Stimulated activated CD8-positive, alpha-beta memory T cell treated with anti-CD3 and anti-CD28 coated beads, Interleukin-4, amount 100 ng/mL, for 48 hours (primary cell): ENCODE data around the gene HNRNPDL.
"Not testable (repeated sequence)": the region's sequence is repeated elsewhere in the genome, so short reads cannot be mapped to it uniquely, and the experiment has no call there.

Experiments used
- DNase-seq: peaks from one replicate; pipeline ENCODE4 v3.0.0-alpha.2; 2020

The HNRNPDL gene

DNA sequence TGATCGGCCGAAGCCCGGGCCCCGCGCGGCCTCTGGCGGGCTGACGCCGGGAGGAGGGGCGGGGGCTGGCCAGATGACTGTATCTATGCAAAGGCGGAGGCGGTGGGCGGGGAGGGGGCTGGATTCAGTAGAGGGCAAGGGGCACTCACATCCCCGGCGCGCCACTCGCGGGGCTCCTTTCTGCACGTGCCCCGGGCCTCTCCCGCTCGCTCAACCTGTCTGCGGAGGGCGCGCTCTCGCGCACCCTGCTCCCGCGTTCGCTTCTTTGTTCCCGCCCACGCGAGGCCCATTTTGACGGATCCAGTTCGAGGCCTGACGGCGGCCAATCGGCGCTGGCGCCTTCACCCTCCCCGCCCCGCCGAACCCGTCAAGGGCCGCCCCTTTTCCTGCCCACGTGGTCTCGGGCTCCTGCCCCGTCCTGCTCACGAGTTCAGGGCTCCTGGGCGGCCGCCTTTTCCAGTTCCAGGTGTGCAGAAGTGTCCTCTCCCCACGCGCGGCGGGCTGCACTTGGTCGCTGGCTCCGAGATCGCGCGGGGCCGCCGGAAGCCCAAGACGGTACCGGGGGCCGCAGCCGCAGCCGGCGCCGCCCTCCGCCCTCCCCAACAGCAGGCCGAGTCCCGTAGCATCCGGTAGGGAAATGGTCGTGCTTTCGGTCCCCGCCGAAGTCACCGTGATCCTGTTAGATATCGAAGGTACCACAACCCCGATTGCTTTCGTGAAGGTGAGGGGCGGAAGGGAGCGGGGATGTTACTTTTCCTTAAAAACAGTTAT is at the start of gene HNRNPDL, which contains the start of gene ENOPH1:
Gene HNRNPDL (minus strand): TSS at position 270 of the 771 bp plus-strand sequence. CDS start 772 bp downstream, outside the sequence.
Gene ENOPH1 (plus strand): TSS at position 398 of the 771 bp plus-strand sequence. CDS start 240 bp downstream, at position 638.
- peak; percentile 100 for DNase-seq

DNA sequence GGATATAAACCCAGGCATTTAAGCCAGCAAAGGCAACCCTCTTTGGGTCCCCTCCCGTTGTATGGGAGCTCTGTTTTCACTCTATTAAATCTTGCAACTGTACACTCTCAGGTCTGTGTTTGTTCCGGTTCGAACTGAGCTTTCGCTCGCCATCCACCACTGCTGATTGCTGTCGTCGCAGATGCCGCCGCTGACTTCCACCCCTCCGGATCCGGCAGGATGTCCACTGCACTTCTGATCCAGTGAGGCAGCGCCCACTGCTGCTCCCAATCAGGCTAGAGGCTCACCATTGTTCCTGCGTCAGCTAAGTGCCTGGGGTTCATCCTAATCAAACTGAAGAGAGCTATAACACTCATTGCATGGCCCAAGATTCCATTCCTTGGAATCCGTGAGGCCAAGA is 49.3 kb upstream of the HNRNPDL start:
- DNase-seq, result no peak

DNA sequence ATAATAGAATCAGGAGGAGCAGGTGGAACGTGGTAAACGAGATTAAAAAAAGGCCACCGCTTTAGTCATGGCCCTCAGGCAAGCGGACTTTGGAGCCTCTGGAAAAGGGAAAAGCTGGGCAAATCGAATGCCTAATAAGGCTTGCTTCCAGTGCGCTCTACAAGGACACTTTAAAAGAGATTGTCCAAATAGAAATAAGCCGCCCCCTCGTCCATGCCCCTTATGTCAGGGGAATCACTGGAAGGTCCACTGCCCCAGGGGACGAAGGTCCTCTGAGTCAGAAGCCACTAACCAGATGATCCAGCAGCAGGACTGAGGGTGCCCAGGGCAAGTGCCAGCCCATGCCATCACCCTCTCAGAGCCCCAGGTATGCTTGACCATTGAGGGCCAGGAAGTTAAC is 47.2 kb upstream of the HNRNPDL start:
- not testable (repeated sequence) for DNase-seq

DNA sequence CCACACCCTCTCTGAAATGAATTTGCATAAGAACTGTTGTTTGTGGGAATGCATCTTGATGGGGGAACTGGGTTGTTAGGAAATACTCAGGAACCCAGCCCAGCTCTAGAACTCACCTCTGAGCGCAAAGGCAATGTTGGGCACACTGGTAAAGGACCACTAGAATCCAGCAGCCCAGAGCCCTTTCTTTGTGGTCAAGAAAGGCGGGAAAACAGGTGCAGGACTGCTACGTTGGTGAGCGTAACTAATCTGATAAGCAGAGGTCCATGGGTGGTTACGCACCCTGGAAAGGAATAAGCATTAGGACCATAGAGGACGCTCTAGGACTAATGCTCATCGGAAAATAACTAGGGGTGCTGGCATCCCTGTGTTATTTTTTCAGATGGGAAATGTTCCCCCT is 45.7 kb upstream of the HNRNPDL start:
- DNase-seq, result not testable (repeated sequence)

DNA sequence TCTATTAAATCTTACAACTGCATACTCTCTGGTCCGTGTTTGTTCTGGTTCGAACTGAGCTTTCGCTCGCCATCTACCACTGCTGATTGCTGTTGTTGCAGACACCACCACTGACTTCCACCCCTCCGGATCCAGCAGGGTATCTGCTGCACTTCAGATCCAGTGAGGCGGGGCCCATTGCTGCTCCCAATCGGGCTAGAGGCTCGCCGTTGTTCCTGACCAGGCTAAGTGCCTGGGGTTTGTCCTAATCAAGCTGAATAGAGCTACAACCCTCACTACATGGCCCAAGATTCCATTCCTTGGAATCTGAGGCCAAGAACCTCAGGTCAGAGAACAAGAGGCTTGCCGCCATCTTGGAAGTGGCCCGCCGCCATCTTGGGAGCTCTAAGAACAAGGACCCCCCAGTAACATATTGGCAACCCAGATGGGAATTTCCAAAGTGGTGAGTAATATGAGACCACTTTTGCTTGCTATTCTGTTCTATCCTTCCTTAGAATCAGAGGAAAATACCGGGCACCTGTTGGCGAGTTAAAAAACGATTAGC is 43.4 kb upstream of the HNRNPDL start:
- no peak for DNase-seq

DNA sequence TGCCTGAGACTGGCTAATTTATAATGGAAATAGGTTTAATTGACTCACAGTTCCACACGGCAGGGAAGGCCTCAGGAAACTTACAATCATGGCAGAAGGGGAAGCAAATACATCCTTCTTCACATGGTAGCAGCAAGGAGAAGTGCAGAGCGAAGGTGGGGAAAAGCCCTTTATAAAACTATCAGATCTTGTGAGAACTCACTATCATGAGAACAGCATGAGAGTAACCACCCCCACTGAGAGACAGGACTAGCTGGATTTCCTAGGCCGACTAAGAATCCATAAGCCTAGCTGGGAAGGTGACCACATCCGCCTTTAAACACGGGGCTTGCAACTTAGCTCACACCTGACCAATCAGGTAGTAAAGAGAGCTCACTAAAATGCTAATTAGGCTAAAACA is 42.8 kb upstream of the HNRNPDL start:
- not testable (repeated sequence) for DNase-seq

DNA sequence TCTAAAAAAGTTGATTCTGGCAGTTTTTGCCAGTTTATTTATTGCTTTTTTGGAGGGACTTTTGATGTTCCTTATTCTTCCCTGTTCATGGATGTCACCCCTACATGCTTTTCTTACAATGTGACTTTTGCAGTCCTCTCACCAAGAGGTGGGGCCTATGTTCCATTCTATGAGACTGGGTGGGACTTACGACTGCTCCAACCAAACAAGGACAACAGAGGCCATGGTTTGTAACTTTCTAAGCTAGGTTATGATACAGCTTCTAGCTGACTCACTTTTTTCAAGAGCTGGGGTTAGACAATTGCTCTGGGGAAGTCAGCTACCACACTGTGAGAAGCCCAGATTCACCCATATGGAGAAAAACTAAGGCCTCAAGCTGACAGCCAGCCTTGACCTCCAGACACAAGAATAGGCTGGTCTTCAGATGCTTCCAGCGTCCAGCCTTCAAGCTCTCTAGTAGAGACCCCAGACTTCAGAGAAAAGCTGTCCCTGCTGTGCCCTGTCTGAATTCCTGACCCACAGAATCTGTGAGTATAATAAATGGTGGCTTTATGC is 39.6 kb upstream of the HNRNPDL start:
- DNase-seq, result no peak

DNA sequence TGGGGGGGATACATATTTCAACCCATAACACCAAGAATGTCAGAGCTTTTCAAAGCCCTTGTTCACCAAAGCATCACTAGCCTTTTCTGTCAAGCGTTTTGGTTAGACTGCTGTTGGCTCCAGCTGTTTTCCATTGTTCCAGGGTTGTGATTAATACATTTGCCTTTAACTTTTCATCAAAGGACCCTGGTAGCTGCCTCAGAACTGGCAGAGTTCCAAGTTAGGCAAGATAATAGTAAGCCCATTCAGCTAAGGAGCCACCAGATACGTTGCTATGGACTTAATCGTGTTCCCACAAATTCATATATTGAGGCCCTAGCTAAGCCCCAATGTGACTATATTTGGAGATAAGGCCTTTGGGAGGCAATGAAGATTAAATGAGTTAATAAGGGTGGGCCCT is 37.2 kb upstream of the HNRNPDL start:
- DNase-seq, result no peak

DNA sequence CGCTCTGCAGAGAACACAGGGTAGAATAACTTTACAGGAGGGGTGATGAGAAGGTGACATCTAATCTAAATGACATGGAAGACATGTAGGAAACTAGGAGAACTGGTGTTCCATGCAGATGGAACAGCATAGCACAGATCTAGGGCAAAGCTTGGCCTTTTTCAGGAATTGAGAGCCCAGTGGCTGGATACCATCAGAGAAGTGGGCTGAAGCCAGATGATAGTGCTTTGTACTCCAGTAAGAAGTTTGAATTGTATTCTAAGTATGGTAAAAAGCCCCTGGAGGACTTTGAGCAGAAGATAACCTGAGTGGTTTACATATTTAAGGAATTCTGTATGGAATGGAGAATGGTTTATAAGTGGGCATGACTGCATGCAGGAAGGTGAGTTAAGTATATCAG is 33.0 kb upstream of the HNRNPDL start:
- no peak for DNase-seq

DNA sequence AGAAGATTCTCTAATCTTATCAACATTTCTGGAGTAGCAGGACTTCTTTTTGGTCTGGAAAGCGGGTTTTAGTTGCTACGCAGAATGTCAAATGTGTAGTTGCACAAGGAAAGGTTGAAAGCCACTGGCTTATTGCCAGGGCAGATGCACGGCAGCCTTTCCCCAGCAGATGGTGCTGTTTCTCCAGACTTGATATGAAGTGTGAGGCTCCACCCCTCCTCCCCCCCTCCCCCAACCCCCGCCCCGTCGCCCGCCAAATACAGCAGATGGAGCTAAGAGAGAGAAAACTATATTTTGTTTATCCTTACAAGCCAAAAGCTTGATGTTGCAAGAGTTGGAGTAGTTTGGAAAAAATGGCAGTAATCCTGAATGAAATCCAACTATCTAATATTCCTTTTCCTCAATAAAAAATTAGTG is 32.2 kb upstream of the HNRNPDL start:
- DNase-seq, result peak; percentile 93

DNA sequence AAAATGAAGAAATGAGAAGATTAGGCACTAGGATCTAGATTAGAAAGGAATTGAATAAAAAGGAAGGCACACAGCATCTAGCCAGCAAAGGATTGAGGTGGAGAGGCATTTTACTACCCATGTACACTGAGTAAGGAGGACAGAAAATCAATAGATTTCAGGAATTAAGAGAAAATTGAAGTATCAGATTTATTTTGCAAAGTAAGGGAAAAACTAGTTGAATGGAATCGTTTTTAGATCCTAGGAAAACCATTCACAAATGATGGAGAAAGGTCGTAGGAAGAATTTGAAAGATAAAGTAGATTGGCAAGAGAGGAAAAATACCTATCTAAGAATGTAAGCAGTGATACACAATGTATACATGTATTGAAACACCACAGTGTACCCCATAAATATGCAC is 31.4 kb upstream of the HNRNPDL start:
- DNase-seq, result no peak

DNA sequence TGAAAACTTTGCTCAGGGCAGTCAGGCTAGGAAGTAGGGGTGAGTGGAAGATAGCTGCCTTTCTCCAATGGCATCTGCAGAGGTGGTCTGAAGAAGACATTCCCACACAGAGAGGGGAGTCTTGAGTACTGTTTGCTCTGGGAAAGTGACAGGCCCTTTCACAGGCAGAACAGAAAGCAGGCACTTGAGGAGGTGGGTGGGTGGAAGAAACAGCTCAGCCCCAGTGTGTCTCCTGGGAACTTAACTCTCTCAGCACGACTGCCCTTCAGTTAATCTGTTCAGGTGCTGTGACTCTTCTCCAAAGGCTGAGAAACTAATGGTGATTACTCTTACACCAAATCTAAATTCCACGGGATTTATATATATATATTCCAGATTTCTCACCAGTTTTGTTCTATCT is 28.5 kb upstream of the HNRNPDL start:
- DNase-seq, result no peak

DNA sequence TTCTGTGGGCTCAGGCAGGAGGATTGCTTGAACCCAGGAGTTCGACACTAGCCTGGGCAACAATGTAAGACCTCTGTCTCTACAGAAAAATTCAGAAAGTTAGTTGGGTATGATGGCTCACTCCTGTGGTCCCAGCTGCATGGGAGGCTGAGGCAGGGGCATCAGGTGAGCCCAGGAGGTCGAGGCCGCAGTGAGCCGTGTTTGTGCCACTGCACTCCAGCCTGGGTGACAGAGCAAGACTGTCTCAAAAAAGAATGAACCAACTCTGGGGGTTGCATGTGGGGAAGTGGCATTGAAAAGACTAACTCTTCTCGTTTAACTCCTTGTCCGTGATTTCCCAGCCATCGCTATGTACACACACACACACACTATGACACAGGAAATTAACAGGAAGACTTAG is 27.0 kb upstream of the HNRNPDL start:
- no peak for DNase-seq

DNA sequence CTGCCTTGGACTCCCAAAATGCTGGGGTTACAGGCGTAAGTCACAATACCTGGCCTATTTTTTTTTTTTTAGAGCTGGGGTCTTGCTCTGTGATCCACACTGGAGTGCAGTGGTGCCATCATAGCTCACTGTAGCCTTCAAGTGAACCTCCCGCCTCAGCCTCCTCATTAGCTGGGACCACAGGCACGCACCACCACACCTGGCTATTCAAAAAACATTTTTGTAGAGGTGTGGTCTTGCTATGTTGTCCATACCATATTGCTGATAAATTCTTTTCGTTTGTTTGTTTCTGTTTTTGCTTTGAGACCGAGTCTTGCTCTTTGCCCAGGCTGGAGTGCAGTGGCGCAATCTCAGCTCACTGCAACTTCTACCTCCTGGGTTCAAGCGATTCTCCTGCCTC is 21.8 kb upstream of the HNRNPDL start:
- DNase-seq, result no peak

DNA sequence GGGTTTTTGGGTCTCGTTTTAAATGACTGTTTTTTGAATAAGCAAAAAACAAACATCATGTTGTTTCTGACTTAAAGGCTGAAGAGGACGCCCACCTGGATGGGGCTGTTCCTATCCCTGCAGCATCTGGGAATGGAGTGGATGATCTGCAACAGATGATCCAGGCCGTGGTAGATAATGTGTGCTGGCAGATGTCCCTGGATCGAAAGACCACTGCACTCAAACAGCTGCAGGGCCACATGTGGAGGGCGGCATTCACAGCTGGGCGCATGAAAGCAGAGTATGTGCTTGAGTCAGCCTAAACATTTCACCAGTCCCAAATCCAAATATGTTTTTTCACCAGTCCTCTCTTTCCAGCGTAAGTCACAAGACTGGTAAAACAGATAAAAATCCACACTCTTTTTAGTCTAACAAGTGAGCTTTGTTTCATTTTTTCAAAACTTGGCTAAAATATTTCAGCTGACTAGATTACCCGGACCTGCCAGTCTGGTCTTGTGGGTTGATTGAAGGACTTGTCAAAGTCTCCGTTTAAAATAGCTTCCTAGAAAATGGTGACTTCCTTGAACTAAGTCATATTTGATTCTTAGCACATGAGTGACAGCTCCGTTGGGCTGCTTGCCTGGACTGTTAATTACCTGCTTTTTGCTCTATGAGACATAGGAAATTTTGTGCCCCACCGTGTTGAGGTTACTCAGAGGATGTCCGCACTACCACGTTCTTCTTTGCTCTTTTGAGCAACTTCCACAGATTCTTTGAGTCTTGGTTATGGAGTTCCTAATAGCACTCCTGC is 20.9 kb upstream of the HNRNPDL start:
- DNase-seq, result no peak

DNA sequence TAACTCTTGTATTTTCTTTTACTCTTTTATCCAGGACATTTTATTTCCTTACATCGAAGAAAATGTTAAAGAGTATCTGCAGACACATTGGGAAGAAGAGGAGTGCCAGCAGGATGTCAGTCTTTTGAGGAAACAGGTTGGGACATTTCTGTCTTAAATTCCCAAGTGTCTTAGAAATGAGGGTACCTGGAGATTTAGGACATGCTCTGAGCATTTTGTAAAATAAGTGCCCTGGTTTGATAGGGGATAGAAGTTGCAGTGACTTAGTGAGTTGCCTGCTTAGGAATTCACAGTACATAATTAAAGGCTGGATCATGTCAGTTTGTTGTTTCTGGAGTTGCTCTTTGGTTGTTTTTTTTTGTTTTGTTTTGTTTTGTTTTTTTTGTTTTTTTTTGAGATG is 17.6 kb upstream of the HNRNPDL start:
- no peak for DNase-seq

DNA sequence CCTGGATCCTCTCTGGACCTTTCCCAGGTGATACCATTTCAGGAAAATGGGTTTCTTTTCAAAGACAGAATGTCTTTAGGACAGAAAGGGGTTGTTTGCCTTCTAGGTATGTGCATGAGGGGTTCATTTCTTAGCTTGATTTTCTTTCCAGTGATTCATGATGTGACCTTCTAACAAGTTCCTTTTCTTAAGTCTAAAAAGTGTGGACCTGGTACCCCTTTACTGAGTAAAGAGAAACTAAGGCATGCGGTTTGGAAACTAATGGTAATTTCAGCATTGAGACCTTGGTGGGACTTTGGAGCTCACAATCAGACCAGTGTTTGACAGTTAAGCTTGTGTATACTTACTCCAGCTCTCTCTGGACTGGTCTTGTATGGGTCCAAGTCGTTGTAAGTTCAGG is 8.8 kb upstream of the HNRNPDL start:
- DNase-seq, result no peak

DNA sequence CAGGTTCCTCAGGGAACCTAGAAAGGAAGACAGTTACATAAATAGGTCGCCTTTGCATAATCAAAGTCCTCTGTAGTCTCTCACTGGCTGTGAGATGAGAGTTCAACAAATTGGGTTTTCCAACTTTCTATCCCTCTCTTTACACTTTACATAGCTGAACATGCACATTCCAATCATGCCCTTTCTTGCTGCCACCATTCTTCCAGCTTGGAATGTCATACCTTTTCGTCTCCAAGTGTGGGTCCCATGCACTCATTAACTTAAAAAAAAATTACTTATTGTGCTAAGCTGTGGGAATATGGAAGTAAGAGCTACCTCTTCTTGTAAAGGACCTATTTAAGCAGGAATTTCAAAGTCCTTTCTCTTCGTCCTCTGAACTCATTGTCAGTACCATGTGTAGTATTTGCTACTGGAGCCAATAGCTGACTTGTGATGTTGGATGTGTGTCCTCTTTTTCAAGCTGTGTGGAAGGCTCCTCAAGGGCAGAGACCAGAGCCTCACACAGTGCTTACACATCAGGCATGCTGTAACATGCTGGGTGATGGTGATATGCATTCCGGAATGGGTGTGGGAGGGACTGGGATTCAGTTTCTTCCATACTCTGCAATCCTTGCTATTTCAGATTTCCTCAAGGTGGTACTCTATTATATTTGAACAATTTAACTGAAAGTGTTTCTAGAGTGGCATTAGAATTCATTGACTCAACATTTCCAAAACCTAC is 7.2 kb upstream of the HNRNPDL start:
- no peak for DNase-seq

DNA sequence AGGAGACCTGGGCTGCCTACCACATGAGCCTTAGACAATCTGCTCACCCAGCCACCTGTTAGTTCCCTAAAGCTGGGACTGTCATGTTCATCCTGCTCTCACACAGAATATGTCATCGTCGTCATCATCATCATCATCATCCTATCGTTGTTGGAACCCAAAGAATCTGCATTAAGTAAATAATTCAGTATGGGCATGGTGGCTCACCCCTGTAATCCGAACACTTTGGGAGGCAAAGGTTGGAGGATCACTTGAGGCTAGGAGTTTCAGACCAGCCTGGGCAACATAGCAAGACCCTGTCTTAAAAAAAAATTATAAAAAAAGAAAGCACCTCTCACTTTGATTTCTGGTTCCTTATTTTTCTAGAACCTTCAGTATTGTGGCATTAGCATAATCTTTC is 6.5 kb upstream of the HNRNPDL start:
- DNase-seq, result no peak

DNA sequence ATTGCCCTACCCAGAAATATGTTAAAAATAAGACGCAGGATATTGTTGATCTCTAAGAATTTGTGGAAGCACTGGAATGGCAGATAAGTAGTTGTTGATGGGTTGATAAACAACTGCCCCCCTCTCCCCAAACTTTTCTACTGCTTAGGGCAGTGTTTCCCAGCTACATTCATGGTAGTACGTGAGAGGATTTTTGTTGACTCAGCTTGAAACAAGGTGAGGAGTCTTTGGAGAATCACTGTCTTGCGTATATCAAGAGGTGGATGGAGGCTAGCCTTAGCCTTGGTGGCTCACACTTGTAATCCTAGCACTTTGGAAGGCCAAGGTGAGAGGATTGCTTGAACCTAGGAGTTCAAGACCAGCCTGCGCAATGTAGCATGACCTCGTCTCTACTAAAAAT is 5.9 kb upstream of the HNRNPDL start:
- no peak for DNase-seq

DNA sequence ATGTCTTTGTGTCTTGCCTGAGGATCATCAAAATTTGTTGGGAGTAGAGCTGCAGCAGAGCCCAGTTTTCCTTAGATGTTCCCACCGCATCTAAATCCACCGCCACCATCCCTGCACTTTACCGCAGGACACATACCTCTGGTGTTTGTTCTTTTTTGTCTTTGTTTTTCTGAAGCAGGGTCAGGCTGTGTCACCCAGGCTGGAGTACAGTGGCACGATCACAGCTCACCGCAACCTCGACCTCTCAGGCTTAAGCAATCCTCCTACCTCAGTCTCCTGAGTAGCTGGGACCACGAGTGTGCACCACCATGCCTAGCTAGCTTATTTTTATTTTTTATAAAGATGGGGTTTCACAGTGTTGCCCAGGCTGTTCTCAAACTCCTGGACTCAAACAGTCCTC is 4.7 kb upstream of the HNRNPDL start:
- DNase-seq, result no peak

DNA sequence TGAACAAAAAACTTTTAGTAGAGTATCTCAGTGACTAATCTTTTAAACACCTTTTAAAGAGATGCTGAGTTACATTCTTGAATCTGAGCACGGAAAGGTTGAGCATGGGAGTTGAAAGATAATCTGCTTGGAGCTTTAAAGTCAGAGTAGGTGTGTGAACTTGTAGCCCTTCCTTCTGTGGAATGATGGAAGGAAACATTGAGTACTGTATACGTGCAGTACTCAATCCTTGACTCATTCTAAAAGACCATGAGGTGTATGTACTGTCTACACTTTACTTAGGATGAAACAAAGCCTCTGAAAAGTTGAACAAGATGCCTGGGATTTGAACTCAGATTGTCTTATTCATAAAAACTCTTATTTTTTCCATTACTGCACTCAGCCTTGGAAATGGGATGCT is 3.5 kb upstream of the HNRNPDL start:
- DNase-seq, result no peak

DNA sequence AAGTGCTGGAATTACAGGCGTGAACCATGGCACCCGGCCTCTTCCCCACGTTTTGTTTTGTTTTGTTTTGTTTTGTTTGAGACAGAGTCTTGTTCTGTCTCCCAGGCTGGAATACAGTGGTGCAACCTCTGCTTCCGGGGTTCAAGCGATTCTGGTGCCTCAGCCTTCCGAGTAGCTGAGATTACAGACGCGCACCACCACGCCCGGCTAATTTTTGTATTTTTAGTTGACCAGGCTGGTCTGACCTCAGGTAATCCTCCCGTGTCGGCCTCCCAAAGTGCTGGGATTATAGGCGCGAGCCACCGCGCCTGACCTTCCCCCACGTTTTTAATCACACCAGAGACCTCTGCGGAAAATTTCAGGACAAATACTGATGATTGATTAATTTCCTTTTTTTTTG is 2.3 kb upstream of the HNRNPDL start:
- DNase-seq, result no peak
